A549 treated with RU486 at 1 μM for 4 hours (cell line): ENCODE data around the gene KRTAP19-4. TPM values are rescaled to one million over a fixed set of nuclear protein-coding genes. Genes with fewer than 3 reads are reported as not detected.

Experiments
- total RNA-seq: library from RNA; stranded (reverse); fragments of 200-300 nt; extraction: Qiagen RNA extraction; gene quantifications from 5 replicates; pipeline ENCODE4 v1.2.3, GENCODE V29; 2022; ENCODE audit warnings: low read depth

KRTAP19-4 gene, protein sequence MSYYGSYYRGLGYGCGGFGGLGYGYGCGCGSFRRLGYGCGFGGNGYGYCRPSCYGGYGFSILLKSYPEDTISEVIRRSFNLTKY
- total RNA-seq: not detected in 5 replicates

GRCh38 chr21:30497065-30497464 is at the start of gene KRTAP19-4:
Gene KRTAP19-4, minus strand, starts transcription at chr21:30497165. Its CDS starts 55 bp downstream, at chr21:30497110.

GRCh38 chr21:30541764-30542163 is 44.8 kb upstream of the KRTAP19-4 start, which contains the start of gene KRTAP19-6:
Gene KRTAP19-6, minus strand, starts transcription at chr21:30541864. Its CDS starts 31 bp downstream, at chr21:30541833.

DNA sequence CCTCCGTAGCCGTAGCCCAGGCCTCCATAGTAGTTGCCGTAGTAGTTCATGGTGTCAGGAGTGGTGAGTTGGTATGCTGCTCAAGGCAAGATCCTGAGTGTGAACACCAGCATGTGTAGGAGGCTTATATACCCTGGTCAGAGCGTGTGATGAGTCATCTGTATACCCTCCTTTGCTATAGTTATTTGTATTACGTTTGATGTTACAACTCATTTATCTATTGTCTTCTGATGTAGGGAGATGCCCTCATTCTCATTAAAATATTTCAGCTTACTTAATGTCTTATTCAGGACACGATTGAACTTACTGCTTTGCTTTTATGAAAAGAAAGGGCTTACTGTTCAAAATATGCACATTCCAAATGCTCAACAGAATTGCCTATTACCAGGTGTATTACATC is 5.1 kb upstream of the KRTAP19-4 start, which contains the start of gene KRTAP19-5:
Gene KRTAP19-5, minus strand, starts transcription at position 101 of the 400 bp plus-strand sequence. Its CDS starts 51 bp downstream, at position 50.

DNA sequence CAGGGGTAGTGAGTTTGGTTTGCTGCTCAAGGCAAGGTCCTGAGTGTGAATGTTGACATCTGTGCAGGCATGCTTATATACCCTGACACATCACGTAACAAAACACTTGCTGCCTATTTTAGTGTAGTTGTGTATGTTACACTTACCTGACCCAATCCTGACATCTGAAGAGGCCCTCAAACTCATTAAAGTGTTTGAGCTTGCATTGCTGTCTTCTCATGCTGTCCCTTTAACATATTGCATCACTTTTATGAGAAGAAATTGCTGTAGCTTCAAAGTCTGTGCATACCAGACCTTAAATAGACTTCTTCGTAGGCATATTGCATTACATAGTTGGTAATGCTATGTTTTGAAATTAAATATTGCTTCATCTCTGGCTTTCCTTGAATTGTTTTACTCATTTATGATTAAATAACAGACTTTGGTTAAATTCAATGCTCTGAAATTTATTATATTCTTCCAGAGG is 5.0 kb downstream of the KRTAP19-4 start, which contains the start of gene KRTAP19-3:
Gene KRTAP19-3, minus strand, starts transcription at position 51 of the 466 bp plus-strand sequence. CDS start 56 bp downstream, outside the sequence.

DNA sequence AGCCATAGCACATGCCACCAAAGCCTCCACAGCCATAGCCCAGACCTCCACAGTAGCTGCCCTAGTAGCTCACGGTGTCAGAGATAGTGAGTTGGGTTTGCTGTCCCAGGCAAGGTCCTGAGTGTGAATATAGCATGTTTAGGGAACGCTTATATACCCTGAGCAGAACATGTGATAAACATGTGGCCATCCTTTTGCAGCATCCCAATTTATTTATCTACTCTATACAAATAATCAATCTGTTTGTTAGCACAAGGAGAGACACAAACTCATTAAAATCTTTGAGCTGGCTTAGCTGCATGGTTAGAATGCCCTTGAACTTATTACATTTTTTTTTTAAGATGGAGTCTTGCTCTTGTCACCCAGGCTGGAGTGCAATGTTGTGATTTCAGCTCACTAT is 9.6 kb downstream of the KRTAP19-4 start, which contains the start of gene KRTAP19-2:
Gene KRTAP19-2, minus strand, starts transcription at position 101 of the 400 bp plus-strand sequence. Its CDS starts 88 bp downstream, at position 13.

GRCh38 chr21:30480145-30480544 is 16.8 kb downstream of the KRTAP19-4 start, which contains the start of gene KRTAP19-1:
Gene KRTAP19-1, minus strand, starts transcription at chr21:30480367. Its CDS starts 50 bp downstream, at chr21:30480317.

Other genes starting within 250 kb of the KRTAP19-4 start
- gene KRTAP24-1, start 214.2 kb downstream of the KRTAP19-4 start, total RNA-seq: not detected in 5 replicates
- gene KRTAP25-1, start 207.7 kb downstream of the KRTAP19-4 start, total RNA-seq: not detected in 5 replicates
- not detected in 5 replicates for gene KRTAP26-1, start 176.8 kb downstream of the KRTAP19-4 start, total RNA-seq
- gene KRTAP27-1, start 159.5 kb downstream of the KRTAP19-4 start, total RNA-seq: not detected in 5 replicates
- not detected in 5 replicates for gene KRTAP23-1, start 148.6 kb downstream of the KRTAP19-4 start, total RNA-seq
- gene KRTAP13-2, start 124.9 kb downstream of the KRTAP19-4 start, total RNA-seq: not detected in 5 replicates
- not detected in 5 replicates for gene KRTAP13-1, start 101.1 kb downstream of the KRTAP19-4 start, total RNA-seq
- not detected in 5 replicates for gene KRTAP13-3, start 71.2 kb downstream of the KRTAP19-4 start, total RNA-seq
- not detected in 5 replicates for gene KRTAP13-4, start 66.9 kb downstream of the KRTAP19-4 start, total RNA-seq
- not detected in 5 replicates for gene KRTAP15-1, start 56.9 kb downstream of the KRTAP19-4 start, total RNA-seq
- not detected in 5 replicates for gene KRTAP19-1, start 16.8 kb downstream of the KRTAP19-4 start, total RNA-seq
- gene KRTAP19-2, start 9.7 kb downstream of the KRTAP19-4 start, total RNA-seq: not detected in 5 replicates
- gene KRTAP19-3, start 5.2 kb downstream of the KRTAP19-4 start, total RNA-seq: not detected in 5 replicates
- not detected in 5 replicates for gene KRTAP19-5, start 5.0 kb upstream of the KRTAP19-4 start, total RNA-seq
- gene KRTAP19-6, start 44.7 kb upstream of the KRTAP19-4 start, total RNA-seq: not detected in 5 replicates
- gene KRTAP19-7, start 64.1 kb upstream of the KRTAP19-4 start, total RNA-seq: not detected in 5 replicates
- gene KRTAP22-2, start 93.2 kb upstream of the KRTAP19-4 start, total RNA-seq: not detected in 5 replicates
- not detected in 5 replicates for gene KRTAP6-3, start 95.3 kb upstream of the KRTAP19-4 start, total RNA-seq
- not detected in 5 replicates for gene KRTAP6-2, start 101.7 kb upstream of the KRTAP19-4 start, total RNA-seq
- not detected in 5 replicates for gene KRTAP22-1, start 103.9 kb upstream of the KRTAP19-4 start, total RNA-seq
- not detected in 5 replicates for gene KRTAP6-1, start 116.8 kb upstream of the KRTAP19-4 start, total RNA-seq
- not detected in 5 replicates for gene KRTAP20-1, start 119.3 kb upstream of the KRTAP19-4 start, total RNA-seq
- not detected in 5 replicates for gene KRTAP20-4, start 123.5 kb upstream of the KRTAP19-4 start, total RNA-seq
- not detected in 5 replicates for gene KRTAP20-2, start 138.0 kb upstream of the KRTAP19-4 start, total RNA-seq
- not detected in 5 replicates for gene KRTAP20-3, start 145.7 kb upstream of the KRTAP19-4 start, total RNA-seq
- gene KRTAP21-3, start 221.6 kb upstream of the KRTAP19-4 start, total RNA-seq: not detected in 5 replicates